Testis (tissue), 3 donors: Measurements from ENCODE around the gene PLAC8L1. TPM values are rescaled to one million over a fixed set of nuclear protein-coding genes. Genes with fewer than 3 reads are reported as not detected.

Source experiments
- DNase-seq: peaks from one replicate; pipeline ENCODE4 v3.0.0-alpha.2; 2019
- H3K27ac ChIP-seq, 2 donors: fragments of 200-600 bp; sonication (generic); one replicate each; pipeline ENCODE4 v1.5.1; 2019
- H3K27me3 ChIP-seq: fragments of 200-600 bp; sonication (generic); one replicate; pipeline ENCODE4 v1.5.1; 2019
- H3K36me3 ChIP-seq: fragments of 200-600 bp; sonication (generic); one replicate; pipeline ENCODE4 v1.5.1; 2017; ENCODE audit warnings: low read depth; ENCODE audit errors: missing control alignments
- H3K4me1 ChIP-seq: fragments of 200-600 bp; sonication (generic); one replicate; pipeline ENCODE4 v1.5.1; 2019
- H3K4me3 ChIP-seq, 2 donors: fragments of 200-600 bp; sonication (generic); one replicate each; pipeline ENCODE4 v1.5.1; 2017 to 2019
- H3K9me3 ChIP-seq: fragments of 200-600 bp; sonication (generic); one replicate; pipeline ENCODE4 v1.5.1; 2017
- POLR2A ChIP-seq: fragments of 450-650 bp; IDR thresholded peaks from one replicate; pipeline ENCODE4 v1.6.1; 2017; ENCODE audit warnings: antibody characterized with exemption, mild to moderate bottlenecking, moderate library complexity
- WGBS, 2 donors: methylation state at CpG; one replicate each; pipeline ENCODE4 v1.1.5; 2018; 5-methylcytosine and 5-hydroxymethylcytosine counted together
- intact Hi-C: fragments of 100-400 bp; cut with DNase I; formaldehyde crosslinking; loops from one replicate; pipeline ENCODE4 v1.15.1; 2023; ENCODE audit warnings: low total_unique reads
- polyA plus RNA-seq: library from polyadenylated mRNA; stranded (reverse); fragments of 350-450 nt; fragmentation: Illumina TruSeq; extraction: RNeasy Lipid Tissue Mini Kit (QIAGEN cat#74804); gene quantifications from one replicate; pipeline ENCODE4 v1.2.3, GENCODE V29; 2014; ENCODE audit warnings: low read depth, low replicate concordance; ENCODE audit not compliant: insufficient read depth
- total RNA-seq, 2 donors: library from RNA; depleted of rRNA; stranded (reverse); fragments of >200 nt; gene quantifications; one replicate each; pipeline ENCODE4 v1.2.3, GENCODE V29; 2016
- TF ChIP-seq, protein P1 (sequence below), 3 experiments: fragments of 450-650 bp in 2 of 3; fragments of 200-600 bp in 1 of 3; sonication (generic) in 1 of 3; IDR thresholded peaks; one replicate each; pipeline ENCODE4 v1.5.1; 2016 to 2019; ENCODE audit warnings: antibody characterized with exemption in 3 of 3, mild to moderate bottlenecking in 2 of 3, moderate library complexity in 1 of 3

The PLAC8L1 gene
- total and polyA plus RNA-seq, 3 donors from 2014 or later = 4.4 to 27.7 (median 7.8) TPM

DNA sequence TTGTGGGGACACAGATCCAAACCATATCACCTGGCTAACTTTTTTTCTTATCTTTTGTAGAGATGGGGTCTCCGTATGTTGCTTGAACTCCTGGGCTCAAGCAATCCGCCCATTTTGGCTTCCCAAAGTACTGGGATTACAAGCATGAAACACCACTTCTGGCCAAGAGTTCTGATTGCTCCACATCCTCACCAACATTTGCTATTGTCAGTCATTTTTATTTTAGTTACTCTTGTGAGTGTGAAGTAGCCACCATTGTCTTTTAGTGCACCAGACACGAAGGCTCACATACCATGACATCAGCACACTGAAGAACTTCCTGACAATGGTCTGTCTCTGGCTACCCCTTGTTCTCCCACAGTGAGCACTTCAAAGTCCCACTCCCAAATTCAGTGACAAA lies 17.3 kb downstream of the PLAC8L1 start:
- Histone ChIP-seq H3K27me3 (no peaks in the 10 kb centered on the region), H3K36me3 (no peaks in the 10 kb centered on the region), H3K27ac (no peak overlapping the region), H3K9me3 (no peaks in the 10 kb centered on the region), H3K4me1 (no peaks in the 10 kb centered on the region), H3K4me3 (no peak overlapping the region)
- TF ChIP-seq, protein P1, sequence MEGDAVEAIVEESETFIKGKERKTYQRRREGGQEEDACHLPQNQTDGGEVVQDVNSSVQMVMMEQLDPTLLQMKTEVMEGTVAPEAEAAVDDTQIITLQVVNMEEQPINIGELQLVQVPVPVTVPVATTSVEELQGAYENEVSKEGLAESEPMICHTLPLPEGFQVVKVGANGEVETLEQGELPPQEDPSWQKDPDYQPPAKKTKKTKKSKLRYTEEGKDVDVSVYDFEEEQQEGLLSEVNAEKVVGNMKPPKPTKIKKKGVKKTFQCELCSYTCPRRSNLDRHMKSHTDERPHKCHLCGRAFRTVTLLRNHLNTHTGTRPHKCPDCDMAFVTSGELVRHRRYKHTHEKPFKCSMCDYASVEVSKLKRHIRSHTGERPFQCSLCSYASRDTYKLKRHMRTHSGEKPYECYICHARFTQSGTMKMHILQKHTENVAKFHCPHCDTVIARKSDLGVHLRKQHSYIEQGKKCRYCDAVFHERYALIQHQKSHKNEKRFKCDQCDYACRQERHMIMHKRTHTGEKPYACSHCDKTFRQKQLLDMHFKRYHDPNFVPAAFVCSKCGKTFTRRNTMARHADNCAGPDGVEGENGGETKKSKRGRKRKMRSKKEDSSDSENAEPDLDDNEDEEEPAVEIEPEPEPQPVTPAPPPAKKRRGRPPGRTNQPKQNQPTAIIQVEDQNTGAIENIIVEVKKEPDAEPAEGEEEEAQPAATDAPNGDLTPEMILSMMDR (IDR thresholded peaks at IDR 0.05) = no peak
- TF ChIP-seq POLR2A = no peak
- DNase-seq = no peak
- 91 to 97% methylated on average over 3 of the region's 3 CpGs for WGBS, 2 donors
- intact Hi-C loops = no loop called here

DNA sequence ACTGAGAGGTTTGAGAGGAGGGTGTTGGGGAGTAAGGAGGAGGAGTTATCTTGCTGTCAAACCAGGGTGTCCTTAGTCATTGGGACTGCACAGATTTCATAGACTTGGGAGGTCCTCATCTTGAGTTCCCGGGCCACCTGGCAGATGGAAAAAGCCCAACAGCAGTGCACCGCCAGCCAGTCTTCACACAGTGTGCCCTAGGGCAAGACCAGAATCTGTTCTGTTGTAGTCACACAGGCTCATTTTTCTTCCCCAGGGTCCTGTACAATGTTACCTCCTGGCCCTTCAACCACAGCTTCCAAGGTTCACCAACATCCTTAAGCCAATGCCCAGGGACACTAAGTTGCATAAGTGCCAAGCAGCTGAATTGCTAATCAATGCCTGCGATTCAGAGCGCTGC lies 21.0 kb downstream of the PLAC8L1 start:
- H3K27me3 ChIP-seq = no peaks in the 10 kb centered on the region
- H3K36me3 ChIP-seq = no peaks in the 10 kb centered on the region
- no peak overlapping the region for H3K4me3 ChIP-seq
- 93 to 97% methylated on average over 4 of the region's 4 CpGs for WGBS, 2 donors
- no peak for DNase-seq
- TF ChIP-seq, protein P1 (IDR thresholded peaks at IDR 0.05) = no peak
- no peak for TF ChIP-seq POLR2A
- intact Hi-C loops = no loop called here
- no peak overlapping the region for H3K27ac ChIP-seq
- no peaks in the 10 kb centered on the region for H3K4me1 ChIP-seq
- H3K9me3 ChIP-seq = no peaks in the 10 kb centered on the region

DNA sequence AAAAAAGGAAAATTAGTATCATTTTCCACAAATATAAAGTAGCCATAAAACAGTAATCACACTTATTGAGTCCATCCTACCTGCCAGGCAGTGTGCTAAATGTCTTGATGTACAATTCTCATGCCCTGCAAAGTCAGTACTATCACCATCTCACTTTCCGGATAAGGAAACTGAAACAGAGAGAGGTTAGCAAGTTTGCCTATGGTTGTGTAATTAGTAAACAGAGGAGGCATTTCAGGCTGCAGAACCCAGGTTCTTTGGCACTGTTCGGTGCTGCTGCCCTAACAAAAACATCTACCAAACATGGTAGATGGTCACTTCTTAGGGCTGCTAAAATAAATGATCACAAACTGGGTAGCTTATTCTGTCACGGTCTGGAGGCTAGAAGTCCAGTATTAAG lies 22.6 kb downstream of the PLAC8L1 start:
- Histone ChIP-seq H3K4me3 (no peak overlapping the region), H3K27ac (no peak overlapping the region), H3K27me3 (no peaks in the 10 kb centered on the region), H3K36me3 (no peaks in the 10 kb centered on the region), H3K4me1 (no peaks in the 10 kb centered on the region), H3K9me3 (no peaks in the 10 kb centered on the region)
- 94 to 97% methylated on average over 3 of the region's 3 CpGs for WGBS, 2 donors
- DNase-seq = no peak
- TF ChIP-seq, protein P1 (IDR thresholded peaks at IDR 0.05) = no peak
- no peak for TF ChIP-seq POLR2A
- intact Hi-C loops = no loop called here

DNA sequence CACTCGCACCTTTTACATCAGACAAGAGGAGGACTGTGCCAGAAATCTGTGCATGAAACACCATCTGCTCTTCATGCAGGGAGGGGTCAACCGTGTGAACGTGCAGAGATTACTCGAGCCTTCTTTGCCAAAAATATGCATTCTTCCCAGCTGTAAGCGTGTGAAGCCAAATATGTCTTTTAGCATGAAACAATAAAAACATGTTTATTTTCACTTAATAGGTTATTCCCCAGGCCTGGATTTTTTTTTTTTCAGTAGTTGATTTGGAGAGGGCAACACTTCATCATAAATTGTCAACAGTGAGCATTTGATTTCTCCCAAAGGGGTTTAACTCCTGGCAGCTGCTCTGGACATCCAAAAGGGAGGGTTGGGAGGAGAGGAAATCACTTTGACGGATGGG lies 23.8 kb downstream of the PLAC8L1 start:
- Histone ChIP-seq H3K27me3 (no peaks in the 10 kb centered on the region), H3K9me3 (no peaks in the 10 kb centered on the region), H3K4me1 (no peaks in the 10 kb centered on the region), H3K4me3 (no peak overlapping the region), H3K27ac (no peak overlapping the region), H3K36me3 (no peaks in the 10 kb centered on the region)
- intact Hi-C loops = no loop called here
- no peak for DNase-seq
- TF ChIP-seq, protein P1 (IDR thresholded peaks at IDR 0.05) = no peak
- TF ChIP-seq POLR2A = no peak
- WGBS, 2 donors = 40 to 48% methylated on average over 6 of the region's 6 CpGs

DNA sequence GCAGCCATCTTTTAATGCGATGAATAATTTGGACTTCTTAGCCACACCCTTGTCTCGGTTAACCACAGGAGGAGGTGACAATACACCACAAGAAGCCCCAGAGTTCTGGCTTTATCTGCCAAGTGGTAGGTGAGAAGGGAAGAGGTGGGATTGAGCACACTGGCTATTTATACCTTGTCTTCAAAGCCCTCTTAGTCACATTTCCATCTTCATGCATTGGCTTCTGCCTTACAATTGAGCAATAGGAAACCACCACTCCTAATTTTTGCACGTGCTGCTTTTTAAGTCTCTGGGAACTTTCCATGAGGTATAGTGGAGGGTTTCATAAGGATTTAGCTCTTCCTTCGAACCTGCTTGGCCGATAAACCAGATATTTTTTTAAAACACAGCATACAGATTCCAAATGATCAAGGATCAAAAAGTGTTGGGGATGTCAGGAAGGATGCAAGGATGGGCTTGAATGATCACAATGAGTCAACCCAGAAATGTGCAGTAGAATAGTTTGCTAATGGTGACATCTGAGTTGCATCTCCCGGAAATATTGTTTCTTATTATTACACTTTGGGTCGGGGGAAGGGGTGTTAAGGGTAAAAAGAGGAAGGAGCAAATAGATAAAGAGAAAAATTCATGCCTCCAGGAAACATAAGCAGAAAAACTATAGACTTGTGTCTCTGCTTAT lies 25.5 kb downstream of the PLAC8L1 start:
- 80 to 85% methylated on average over 7 of the region's 7 CpGs for WGBS, 2 donors
- H3K27ac ChIP-seq = no peak overlapping the region
- no peak for DNase-seq
- no peaks in the 10 kb centered on the region for H3K36me3 ChIP-seq
- intact Hi-C loops = no loop called here
- no peaks in the 10 kb centered on the region for H3K27me3 ChIP-seq
- no peaks in the 10 kb centered on the region for H3K4me1 ChIP-seq
- no peak overlapping the region for H3K4me3 ChIP-seq
- no peaks in the 10 kb centered on the region for H3K9me3 ChIP-seq
- TF ChIP-seq, protein P1 (IDR thresholded peaks at IDR 0.05) = no peak
- TF ChIP-seq POLR2A = no peak
